ENCODE measurements around the gene ZNF74. TPM values are rescaled to one million over a fixed set of nuclear protein-coding genes. Genes with fewer than 3 reads are reported as not detected.
A peak's percentile ranks its signal among the peaks of the same experiment; 100 is the strongest.

The ZNF74 gene
- total and polyA plus RNA-seq, 12 donors: 1.4 to 6.7 (median 4.4) TPM

DNA sequence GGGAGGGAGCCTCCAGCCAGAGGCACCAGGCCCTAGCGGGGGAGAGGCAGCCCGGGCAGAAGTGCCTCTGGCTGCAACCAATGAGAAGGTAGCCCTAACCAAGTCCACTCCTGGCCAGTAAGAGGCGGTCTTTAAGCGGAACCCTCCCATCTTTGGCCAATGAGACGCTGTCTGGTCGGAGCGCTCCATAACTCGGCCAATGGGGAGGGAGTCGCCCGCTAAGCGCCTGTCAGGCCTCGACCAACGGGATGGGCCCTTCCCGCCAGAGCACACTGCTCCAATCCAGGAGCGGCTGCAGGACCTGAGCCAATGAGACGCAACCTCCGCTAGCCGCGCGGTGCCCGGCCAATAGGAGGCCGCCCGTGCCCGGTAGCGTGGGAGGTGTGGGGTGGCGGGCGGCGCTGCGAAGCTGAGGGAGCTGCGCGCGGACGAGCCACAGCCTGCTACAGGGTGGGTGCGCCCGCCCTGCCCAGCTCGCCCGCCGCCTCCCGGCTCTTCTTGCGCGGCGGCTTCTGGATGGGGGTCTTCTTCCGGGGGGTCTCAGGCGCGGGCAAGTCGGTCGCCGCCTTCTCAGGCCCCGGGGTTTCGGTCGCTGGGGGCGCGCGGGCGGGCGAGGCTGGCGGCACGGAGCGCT is 31.1 kb downstream of the ZNF74 start:
- Histone ChIP-seq H3K9me3 (no peaks in the 10 kb centered on the region), H3K36me3 (peaks cover 0 to 43% (median 3%) of the 10 kb centered on the region in 9 donors), H3K4me3 (peak overlapping the region in 9 of 10 donors; percentile 14 to 52 (median 36)), H3K27me3 (peaks cover 0 to 60% (median 3%) of the 10 kb centered on the region in 7 donors), H3K4me1 (peaks cover 14 to 40% (median 24%) of the 10 kb centered on the region in 9 donors), H3K27ac (peak overlapping the region in 6 of 10 donors; percentile 13 to 78 (median 60))
- DNase-seq (peak in 1 of 2 donors; percentile 81), ATAC-seq (peak in 7 of 8 donors; percentile 29 to 82 (median 51))
- intact Hi-C loops (cut with DNase I): loop anchor here in 3 of 10 donors (5.0 to 10.0 kb wide), 3 partner anchors 32 to 140 kb away; partner anchors contain the start of gene KLHL22 (in 1 of the 3)
- WGBS, 2 donors: 65 to 72% methylated on average over 48 to 59 of the region's 59 CpGs
- TF ChIP-seq CTCF (IDR thresholded peaks at IDR 0.05): no peak

DNA sequence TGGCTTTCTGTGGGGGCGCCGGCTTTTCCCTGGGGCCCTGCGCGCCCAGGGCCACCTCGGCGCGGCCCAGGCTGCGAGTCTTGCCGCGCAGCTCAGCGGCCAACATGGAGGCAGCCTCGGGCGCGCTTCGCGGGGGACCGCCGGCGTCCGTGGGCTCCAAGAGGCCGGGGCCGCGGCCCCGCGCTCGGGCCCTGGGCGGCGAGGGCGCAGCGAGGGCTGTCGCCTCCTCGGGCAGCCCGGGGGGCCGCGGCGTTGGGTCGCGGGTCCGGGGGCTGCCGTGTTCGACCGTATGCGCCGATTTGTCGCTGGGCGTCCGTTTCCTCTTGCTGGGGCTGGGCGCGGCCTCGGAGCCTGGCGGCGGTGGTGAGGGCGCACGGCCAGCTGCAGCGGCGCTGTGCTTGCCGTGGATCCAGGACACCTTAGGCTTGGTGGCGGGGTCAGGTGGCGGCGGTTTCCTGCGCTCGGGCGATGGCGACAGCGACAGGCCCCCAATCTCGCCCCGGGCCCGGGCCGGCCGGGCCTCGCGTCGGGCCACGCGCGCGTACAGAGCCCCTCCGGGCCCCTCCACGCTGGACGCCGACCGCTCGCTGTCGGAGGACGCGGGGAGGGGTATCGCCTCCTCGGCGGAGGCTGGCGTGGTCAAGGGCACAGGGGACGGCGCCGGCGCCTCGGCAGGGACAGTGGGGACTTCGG is 31.8 kb downstream of the ZNF74 start:
- intact Hi-C loops (cut with DNase I): loop anchor here in 1 of 10 donors (10.0 kb wide), 1 partner anchor 139 kb away; no protein-coding TSS in a partner anchor
- DNase-seq (no peak), ATAC-seq (no peak)
- Histone ChIP-seq H3K9me3 (no peaks in the 10 kb centered on the region), H3K4me3 (peak overlapping the region in 9 of 10 donors; percentile 14 to 52 (median 36)), H3K4me1 (peaks cover 17 to 43% (median 26%) of the 10 kb centered on the region in 9 donors), H3K36me3 (peaks cover 0 to 50% (median 3%) of the 10 kb centered on the region in 9 donors), H3K27me3 (peaks cover 0 to 67% (median 9%) of the 10 kb centered on the region in 7 donors), H3K27ac (peak overlapping the region in 2 of 10 donors; percentile 26 to 43)
- no peak for TF ChIP-seq CTCF (IDR thresholded peaks at IDR 0.05)
- 30 to 68% methylated on average over 80 to 96 of the region's 96 CpGs for WGBS, 2 donors

DNA sequence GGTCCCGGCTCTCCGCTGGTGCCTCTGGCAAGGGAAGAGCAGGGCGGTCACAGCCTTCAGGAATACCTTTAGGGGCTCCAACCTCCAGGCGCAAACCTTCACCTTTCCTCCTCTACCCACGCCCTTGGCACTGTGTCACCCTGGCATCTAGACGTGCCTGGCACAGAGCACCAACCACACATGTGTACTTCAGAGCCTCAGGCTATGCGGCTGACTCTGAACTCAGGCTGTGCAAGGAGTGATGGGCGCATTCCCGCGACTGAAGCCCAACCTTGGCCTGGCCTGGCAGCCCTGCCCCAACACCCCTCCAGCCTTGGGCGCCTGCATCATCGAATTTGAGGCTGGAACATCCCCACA is 32.3 kb downstream of the ZNF74 start:
- WGBS, 2 donors: 81 to 86% methylated on average over 12 of the region's 12 CpGs
- H3K4me1 ChIP-seq: peaks cover 18 to 49% (median 29%) of the 10 kb centered on the region in 9 donors
- H3K9me3 ChIP-seq: no peaks in the 10 kb centered on the region
- no peak overlapping the region for H3K27ac ChIP-seq
- peaks cover 0 to 53% (median 3%) of the 10 kb centered on the region in 9 donors for H3K36me3 ChIP-seq
- peak overlapping the region in 7 of 10 donors; percentile 14 to 52 (median 36) for H3K4me3 ChIP-seq
- no peak for TF ChIP-seq CTCF (IDR thresholded peaks at IDR 0.05)
- no peak for DNase-seq
- peaks cover 0 to 72% (median 12%) of the 10 kb centered on the region in 7 donors for H3K27me3 ChIP-seq
- intact Hi-C loops (cut with DNase I): loop anchor here in 1 of 10 donors (10.0 kb wide), 1 partner anchor 139 kb away; no protein-coding TSS in a partner anchor
- ATAC-seq: no peak
